NT2/D1 (cell line): ENCODE data around the gene PTPRF.
"Not testable (repeated sequence)": the region's sequence is repeated elsewhere in the genome, so short reads cannot be mapped to it uniquely, and the experiment has no call there.

Source experiments
- DNase-seq: peaks from one replicate; pipeline ENCODE4 v3.0.0-alpha.2; 2011; ENCODE audit warnings: low read depth, low spot score
- H3K27me3 ChIP-seq: 2 replicates; pipeline ENCODE4 v1.6.0; 2011; ENCODE audit warnings: mild to moderate bottlenecking; ENCODE audit not compliant: insufficient read length, insufficient read depth
- H3K36me3 ChIP-seq: 2 replicates; pipeline ENCODE4 v1.6.1; 2011; ENCODE audit warnings: mild to moderate bottlenecking, low read length, mixed read lengths; ENCODE audit not compliant: insufficient read depth, insufficient read length
- H3K4me1 ChIP-seq: 2 replicates; pipeline ENCODE4 v1.5.1; 2011; ENCODE audit not compliant: insufficient read depth, insufficient read length
- H3K4me3 ChIP-seq: 2 replicates; pipeline ENCODE4 v1.5.1; 2011; ENCODE audit warnings: low read depth; ENCODE audit not compliant: insufficient read length
- H3K9ac ChIP-seq: 2 replicates; pipeline ENCODE4 v1.6.0; 2011; ENCODE audit warnings: low read depth; ENCODE audit not compliant: insufficient read length
- H3K9me3 ChIP-seq: 2 replicates; pipeline ENCODE4 v1.5.1; 2011; ENCODE audit warnings: mild to moderate bottlenecking, low read length; ENCODE audit not compliant: insufficient read depth
- SUZ12 ChIP-seq: IDR thresholded peaks from 2 replicates; pipeline ENCODE4 v1.6.1; 2011; ENCODE audit not compliant: insufficient read length, insufficient read depth; ENCODE audit errors: extremely low read depth
- YY1 ChIP-seq: IDR thresholded peaks from 2 replicates; pipeline ENCODE4 v1.6.1; 2011; ENCODE audit not compliant: insufficient read length, insufficient read depth
- ZNF274 ChIP-seq: IDR thresholded peaks from 2 replicates; pipeline ENCODE4 v1.6.1; 2011; ENCODE audit warnings: mild to moderate bottlenecking, low read depth, low read length

PTPRF gene

DNA sequence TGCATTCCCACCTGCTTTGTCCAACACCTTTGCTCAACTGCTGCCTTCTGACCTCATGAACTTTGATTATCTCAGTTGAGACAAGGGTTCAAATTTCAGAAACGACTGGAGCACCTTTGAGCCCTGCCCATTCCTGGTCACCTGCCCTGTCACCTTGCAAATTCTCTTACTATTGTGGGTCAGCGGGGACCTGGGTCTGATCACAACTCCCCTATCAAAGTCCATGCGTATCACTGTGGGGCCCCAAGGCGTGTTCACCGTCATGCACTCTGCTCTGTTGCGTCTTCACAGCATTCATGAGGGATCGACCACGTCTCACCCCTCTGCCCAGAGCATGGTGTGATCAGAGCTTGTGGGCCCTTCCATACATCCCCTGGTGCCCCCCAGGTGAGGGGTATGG, 12.9 kb downstream of the PTPRF start:
- peaks cover 84% of the 10 kb centered on the region for H3K36me3 ChIP-seq
- H3K4me1 ChIP-seq = peaks cover 47% of the 10 kb centered on the region
- H3K27me3 ChIP-seq = no peaks in the 10 kb centered on the region
- TF ChIP-seq YY1 = no peak
- TF ChIP-seq ZNF274 = no peak
- no peak for TF ChIP-seq SUZ12
- no peak overlapping the region for H3K9ac ChIP-seq
- no peak overlapping the region for H3K4me3 ChIP-seq
- no peak for DNase-seq
- no peaks in the 10 kb centered on the region for H3K9me3 ChIP-seq

DNA sequence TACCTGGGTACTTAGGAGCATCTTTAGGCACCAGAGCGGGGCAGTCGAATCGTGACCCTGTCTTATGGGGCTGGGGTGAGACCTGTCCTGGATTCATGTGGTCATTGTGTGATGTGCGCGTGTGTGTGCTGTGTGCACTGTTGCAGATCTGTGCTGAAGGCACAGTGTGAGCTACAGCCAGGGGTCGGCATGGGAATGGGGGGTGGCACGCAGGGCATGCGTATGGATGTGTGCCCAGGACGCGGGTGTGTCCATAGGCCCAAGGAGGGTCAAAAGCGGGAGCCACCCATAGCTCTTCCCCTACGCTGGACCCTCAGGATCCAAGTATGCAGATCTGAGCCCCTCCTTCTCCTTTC, 14.6 kb downstream of the PTPRF start:
- H3K27me3 ChIP-seq = no peaks in the 10 kb centered on the region
- no peaks in the 10 kb centered on the region for H3K9me3 ChIP-seq
- TF ChIP-seq YY1 (no peak), SUZ12 (no peak), ZNF274 (no peak)
- DNase-seq = no peak
- peaks cover 59% of the 10 kb centered on the region for H3K4me1 ChIP-seq
- H3K4me3 ChIP-seq = no peak overlapping the region
- H3K36me3 ChIP-seq = peaks cover 67% of the 10 kb centered on the region
- H3K9ac ChIP-seq = peak overlapping the region; percentile 15

DNA sequence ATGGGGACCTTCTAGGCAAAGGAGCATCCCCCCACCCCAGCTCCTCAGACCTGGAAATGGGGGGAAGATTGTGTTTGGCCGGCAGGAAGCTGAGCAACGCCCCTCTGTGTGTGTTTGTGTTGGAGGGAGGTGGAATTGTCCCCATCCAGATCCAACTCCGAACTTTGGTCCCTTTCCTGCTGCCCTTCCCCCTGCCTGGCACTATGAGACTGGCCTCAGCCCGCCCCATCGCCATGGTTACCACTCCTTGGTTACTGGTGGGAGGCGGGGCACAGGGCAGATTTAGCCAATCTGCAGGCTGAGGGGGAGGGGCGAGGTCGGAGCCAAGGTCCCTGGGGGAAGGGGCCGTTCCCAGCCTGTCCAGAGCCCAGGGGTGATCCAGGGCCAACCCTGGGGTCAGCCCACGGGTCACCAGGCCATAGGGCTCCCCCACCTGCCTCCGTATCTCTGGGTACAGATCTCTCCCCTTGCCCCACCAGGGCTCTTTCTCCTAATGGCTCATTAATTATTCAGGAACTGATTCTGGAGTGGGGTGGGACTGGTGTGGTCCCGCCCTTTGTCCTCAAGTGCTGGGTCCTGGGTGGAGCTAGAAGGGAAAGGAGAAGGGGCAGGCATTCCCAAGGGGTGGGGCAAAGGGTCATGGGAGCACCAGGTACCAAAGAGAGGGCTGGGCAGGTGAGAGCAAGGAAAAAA, 15.2 kb downstream of the PTPRF start:
- no peaks in the 10 kb centered on the region for H3K9me3 ChIP-seq
- H3K9ac ChIP-seq = peak overlapping the region; percentile 24
- TF ChIP-seq ZNF274 (no peak), YY1 (no peak), SUZ12 (no peak)
- H3K4me3 ChIP-seq = no peak overlapping the region
- DNase-seq = peak; percentile 93
- H3K36me3 ChIP-seq = peaks cover 63% of the 10 kb centered on the region
- peaks cover 61% of the 10 kb centered on the region for H3K4me1 ChIP-seq
- no peaks in the 10 kb centered on the region for H3K27me3 ChIP-seq

DNA sequence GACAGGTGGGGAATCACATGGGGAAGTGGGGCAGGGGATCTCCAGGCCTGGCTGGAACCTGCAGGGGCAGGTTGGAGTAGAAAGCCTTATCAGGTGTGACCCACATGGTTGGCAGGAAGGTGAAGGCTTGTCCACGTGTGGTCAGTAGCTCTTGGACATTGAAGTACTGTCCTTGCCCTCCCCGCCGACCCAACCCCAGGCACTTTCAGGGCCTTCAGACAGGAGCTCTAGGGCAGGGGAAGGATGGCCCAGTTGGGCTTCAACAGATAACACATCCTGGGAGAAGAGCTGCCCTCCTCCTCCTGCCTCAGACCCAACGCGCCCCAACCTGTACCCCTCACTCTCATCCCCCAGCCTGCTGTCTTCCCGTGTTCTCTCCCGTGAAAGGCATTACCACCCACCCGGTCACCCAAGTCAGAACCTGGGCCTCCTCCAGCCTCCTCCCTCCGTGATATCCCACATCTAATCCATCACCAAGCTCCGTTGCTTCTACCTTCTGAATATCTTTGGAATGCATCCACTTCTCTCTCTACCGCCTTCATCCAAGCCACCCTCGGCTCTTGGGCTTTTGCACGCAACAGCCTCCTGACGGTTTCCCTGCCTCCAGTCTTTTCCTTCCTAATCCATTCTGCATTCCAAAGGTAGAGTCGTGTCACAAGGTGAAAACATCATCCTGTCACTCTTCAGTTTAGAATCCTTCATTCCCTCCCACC, 15.9 kb downstream of the PTPRF start:
- Histone ChIP-seq H3K4me1 (peaks cover 67% of the 10 kb centered on the region), H3K9me3 (no peaks in the 10 kb centered on the region), H3K27me3 (no peaks in the 10 kb centered on the region), H3K4me3 (no peak overlapping the region), H3K36me3 (peaks cover 66% of the 10 kb centered on the region), H3K9ac (no peak overlapping the region)
- DNase-seq = no peak
- no peak for TF ChIP-seq ZNF274
- no peak for TF ChIP-seq SUZ12
- TF ChIP-seq YY1 = no peak

- Histone ChIP-seq H3K4me3 (no peak overlapping the region), H3K9ac (no peak overlapping the region), H3K4me1 (peaks cover 73% of the 10 kb centered on the region), H3K27me3 (no peaks in the 10 kb centered on the region), H3K36me3 (peaks cover 66% of the 10 kb centered on the region), H3K9me3 (no peaks in the 10 kb centered on the region)
- no peak for DNase-seq
- TF ChIP-seq SUZ12 (no peak), YY1 (no peak), ZNF274 (no peak)
Measured at GRCh38 chr1:43547538-43548072, 16.9 kb downstream of the PTPRF start.

GRCh38 chr1:43548285-43549271, 17.9 kb downstream of the PTPRF start:
- DNase-seq = no peak
- Histone ChIP-seq H3K9me3 (no peaks in the 10 kb centered on the region), H3K9ac (peak overlapping the region; percentile 36), H3K4me1 (peaks cover 73% of the 10 kb centered on the region), H3K27me3 (no peaks in the 10 kb centered on the region), H3K4me3 (no peak overlapping the region), H3K36me3 (peaks cover 64% of the 10 kb centered on the region)
- TF ChIP-seq YY1 (no peak), SUZ12 (no peak), ZNF274 (no peak)

GRCh38 chr1:43549394-43549793, 18.7 kb downstream of the PTPRF start:
- H3K9ac ChIP-seq = peak overlapping the region; percentile 36
- peaks cover 66% of the 10 kb centered on the region for H3K4me1 ChIP-seq
- DNase-seq = not testable (repeated sequence)

More at GRCh38 chr1:43549394-43549793, 18.7 kb downstream of the PTPRF start:
- not testable (repeated sequence) for H3K27me3 ChIP-seq, H3K4me3 ChIP-seq, H3K9me3 ChIP-seq
- H3K36me3 ChIP-seq = peaks cover 65% of the 10 kb centered on the region
